Measurements from ENCODE around the gene ZNFX1.
"Not testable (repeated sequence)": the region's sequence is repeated elsewhere in the genome, so short reads cannot be mapped to it uniquely, and the experiment has no call there.

Gene ZNFX1

DNA sequence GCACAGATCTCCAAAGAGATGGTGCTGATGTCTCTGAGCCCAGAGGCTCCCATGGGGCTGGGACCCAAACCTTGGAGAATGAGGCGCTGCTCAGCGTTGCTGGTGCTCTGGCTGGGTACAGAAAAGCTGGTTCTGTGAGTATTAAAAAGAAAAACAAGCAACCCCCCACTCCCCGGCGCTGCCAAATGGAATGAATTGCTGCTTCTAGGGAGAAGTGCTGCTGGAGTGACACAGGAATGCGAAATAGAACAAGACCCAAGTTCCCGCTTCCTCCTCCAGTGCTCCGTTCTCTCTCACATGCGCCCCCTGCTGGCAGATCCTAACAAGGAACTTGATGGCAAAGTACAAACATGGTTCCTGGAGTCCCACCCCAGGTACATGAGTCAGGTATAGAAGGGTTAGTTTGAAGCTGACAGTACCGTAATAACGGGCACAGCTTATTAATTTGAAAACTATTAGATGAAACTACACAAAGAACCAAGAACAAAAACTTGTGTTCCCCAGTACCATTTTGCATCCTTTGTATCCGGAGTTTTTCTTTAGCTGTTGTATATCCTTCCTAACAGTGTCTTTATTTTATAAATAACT, 60.8 kb downstream of the ZNFX1 start:
- DNase-seq (ENCODE audit: low read depth in 3 of 3, low spot score in 1 of 3) = peak; percentile 85 to 98 (median 85)

DNA sequence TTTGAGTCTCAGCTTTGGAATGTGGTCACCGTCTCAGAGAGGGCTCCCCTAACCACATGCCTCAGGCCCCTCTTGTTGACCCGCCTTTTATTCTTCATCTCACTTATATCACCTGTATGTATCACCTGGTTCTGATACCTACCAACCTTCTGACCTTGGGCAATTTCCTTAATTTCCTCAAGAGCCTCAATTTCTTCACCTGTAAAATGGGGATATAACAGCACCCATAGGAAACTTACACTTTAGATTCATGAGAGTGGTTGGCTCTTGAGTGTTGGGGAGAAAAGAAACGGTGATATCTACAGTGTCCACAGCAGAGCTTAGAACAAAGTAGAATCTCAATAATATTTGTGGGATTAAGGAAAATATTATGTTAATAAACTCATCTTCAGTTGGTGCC, 62.6 kb downstream of the ZNFX1 start:
- DNase-seq (ENCODE audit: low read depth in 3 of 3, low spot score in 1 of 3) = no peak

DNA sequence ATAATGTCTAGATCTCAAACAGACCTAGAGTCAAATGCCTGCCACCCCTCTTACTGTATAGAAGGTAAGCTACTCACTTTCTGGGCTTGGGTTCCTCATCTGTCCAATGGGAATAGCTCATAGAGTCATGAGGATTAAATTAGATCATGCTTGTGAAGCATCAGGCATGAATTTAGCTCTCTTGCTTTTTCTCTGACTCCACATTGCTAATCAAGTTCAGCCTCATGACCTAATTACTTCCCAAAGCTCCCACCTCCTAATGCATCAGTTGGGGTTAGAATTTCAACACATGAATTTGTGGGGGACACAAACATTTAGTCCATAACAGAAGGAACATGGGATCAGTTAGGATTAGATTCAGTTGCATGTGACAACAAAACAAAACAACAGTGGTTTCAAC, 63.3 kb downstream of the ZNFX1 start:
- no peak for DNase-seq (ENCODE audit: low read depth in 3 of 3, low spot score in 1 of 3)

DNA sequence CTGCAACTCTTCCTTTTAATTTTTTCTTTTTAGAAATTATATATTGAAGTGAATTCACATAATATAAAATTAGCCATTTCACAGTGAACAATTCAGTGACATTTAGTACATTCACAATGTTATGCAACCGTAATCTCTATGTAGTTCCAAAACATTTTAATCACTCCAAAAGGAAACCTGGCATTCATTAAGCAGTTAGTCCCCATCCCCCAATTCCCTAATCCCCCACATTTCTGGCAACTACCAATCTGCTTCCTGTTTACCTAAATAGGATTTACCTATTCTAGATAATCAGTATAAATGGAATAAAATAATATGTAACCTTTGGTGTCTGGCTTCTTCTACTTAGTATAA, 67.1 kb downstream of the ZNFX1 start:
- no peak for DNase-seq (ENCODE audit: low read depth in 3 of 3, low spot score in 1 of 3)

DNA sequence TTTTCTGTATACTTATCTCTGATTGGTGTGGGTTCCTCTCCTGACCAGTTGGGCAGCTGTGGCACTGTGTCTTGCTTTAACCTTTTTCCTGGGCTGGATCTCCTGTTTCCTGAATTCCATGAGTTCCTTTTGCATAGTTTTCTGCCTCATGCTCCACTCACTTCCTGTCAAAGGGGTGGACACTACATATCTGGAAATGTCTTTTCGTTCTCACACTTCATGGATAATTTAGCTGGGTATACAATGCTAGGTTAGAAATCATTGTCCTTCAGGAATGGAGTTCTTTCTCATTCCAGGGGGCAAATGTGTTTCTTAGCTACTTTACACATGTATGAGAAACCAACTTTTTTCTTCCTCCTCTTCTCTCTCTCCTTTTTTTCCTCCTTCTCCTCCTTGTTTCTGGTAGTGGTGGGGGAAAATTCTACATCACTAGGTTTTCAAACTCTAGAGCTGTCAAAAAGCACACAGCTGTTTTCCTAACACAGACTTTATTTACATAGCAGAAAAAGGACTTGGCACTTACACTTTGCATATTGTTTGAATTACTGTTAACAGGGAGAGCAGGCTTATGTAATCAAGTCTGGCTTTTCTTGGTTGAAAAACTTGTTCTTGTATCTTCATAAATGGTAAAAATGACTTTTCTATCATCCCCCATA, 67.6 kb downstream of the ZNFX1 start:
- no peak for DNase-seq (ENCODE audit: low read depth in 3 of 3, low spot score in 1 of 3)

DNA sequence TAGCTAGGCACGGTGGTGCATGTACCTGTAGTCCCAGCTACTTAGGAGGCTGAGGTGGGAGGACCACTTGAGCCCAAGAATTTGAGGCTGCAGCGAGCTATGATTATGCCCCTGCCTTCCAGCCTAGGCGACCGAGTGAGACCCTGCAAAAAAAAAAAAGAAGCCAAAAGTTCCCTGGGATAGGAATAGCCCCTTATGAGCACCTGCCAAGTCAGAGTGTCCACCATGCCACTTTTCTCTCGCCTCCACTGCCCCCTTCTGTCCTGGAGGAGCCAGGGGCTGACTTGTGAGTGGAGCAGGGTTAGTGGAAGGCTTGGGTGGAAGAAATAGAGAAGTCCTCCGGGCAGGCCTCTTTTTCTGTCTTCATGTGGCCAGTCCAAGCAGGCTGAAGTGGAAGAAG, 70.8 kb downstream of the ZNFX1 start:
- no peak for DNase-seq (ENCODE audit: low read depth in 3 of 3, low spot score in 1 of 3)

DNA sequence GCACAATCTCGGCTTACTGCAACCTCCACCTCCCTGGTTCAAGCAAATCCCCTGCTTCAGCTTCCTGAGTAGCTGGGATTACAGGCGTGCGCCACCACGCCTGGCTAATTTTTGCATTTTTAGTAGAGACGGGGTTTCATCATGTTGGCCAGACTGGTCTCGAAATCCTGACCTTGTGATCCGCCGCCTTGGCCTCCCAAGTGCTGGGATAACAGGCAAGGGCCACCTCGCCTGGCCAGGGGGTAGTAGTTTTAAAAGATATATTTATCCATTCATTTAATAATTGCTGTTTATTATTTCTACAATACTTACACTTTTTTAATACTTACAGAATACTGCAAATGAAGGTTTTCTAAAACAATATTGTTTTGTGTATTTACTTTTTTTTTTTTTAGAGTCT, 74.1 kb downstream of the ZNFX1 start:
- DNase-seq (ENCODE audit: low read depth in 3 of 3, low spot score in 1 of 3) = no peak

DNA sequence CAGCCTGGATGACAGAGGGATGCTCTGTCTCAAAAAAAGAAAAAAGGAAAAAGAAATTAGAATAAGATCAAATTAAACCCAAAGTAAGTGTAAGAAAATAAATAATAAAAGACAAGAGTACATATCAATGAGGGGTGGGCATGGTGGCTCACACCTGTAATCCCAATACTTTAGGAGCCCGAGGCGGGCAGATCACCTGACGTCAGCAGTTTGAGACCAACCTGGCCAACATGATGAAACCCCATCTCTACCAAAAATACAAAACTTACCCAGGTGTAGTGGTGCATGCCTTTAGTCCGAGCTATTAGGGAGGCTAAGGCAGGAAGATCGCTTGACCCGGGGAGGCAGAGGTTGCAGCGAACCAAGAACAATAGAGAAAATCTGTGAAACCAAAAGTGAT, 74.8 kb downstream of the ZNFX1 start:
- no peak for DNase-seq (ENCODE audit: low read depth in 3 of 3, low spot score in 1 of 3)

DNA sequence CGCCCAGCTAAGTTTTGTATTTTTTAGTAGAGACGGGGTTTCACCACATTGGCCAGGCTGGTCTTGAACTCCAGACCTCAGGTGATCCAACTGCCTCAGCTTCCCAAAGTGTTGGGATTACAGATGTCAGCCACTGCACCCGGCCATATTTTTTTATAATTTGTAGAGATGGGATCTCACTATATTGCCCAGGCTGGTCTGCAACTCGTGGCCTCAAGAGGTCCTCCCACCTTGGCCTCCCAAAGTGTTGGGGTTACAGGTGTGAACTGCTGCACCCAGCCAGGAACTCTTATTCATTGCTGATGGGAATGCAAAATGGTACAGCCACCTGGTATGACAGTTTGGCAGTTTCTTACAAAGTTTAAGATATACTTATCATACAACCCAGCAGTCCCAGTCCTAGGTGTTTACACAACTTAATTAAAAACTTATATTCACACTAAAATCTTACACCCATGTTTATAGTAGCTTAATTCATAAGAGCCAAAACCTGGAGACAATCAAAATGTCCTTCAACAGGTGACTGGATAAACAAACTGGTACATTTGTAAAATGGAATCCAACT, 78.0 kb downstream of the ZNFX1 start:
- no peak for DNase-seq (ENCODE audit: low read depth in 3 of 3, low spot score in 1 of 3)

DNA sequence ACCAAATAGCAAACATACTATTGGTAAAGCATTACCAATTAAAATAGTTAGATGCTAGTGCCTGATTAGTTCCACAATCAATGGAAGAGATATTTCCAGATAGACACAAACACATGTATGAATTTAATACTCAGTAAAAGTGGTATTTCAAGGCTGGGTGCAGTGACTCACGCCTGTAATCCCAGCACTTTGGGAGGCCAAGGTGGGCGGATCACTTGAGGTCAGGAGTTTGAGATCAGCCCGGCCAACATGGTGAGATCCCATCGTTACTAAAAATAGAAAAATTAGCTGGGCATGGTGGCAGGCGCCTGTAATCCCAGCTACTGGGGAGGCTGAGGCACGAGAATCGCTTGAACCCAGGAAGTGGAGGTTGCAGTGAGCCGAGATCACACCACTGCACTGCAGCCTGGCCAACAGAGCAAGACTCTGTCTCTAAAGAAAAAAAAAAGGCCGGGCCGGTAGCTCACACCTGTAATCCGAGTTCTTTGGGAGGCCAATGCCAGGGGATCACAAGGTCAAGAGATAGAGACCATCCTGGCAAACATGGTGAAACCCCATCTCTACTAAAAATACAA, 84.8 kb downstream of the ZNFX1 start:
- DNase-seq (ENCODE audit: low read depth in 3 of 3, low spot score in 1 of 3) = not testable (repeated sequence)

Measured in stimulated activated CD4-positive, alpha-beta T cell treated with anti-CD3 and anti-CD28 coated beads, TNF-alpha, amount 100 ng/mL, for 1 hour (primary cell).